ACHN (cell line): Measurements from ENCODE around the gene GALNT13.
A peak's percentile ranks its signal among the peaks of the same experiment; 100 is the strongest.
"Not testable (repeated sequence)": the region's sequence is repeated elsewhere in the genome, so short reads cannot be mapped to it uniquely, and the experiment has no call there.

Experiments
- DNase-seq: peaks from one replicate; pipeline ENCODE4 v3.0.0-alpha.2; 2015
- in situ Hi-C: cut with HindIII; loops from 2 replicates; pipeline ENCODE4 v1.10.0; 2017; ENCODE audit warnings: low sequenced_read_pairs, low pct_ligation_motif_present, low pct_unique_long_range_greater_than_20kb

Gene GALNT13

GRCh38 chr2:154437104-154437503, 565.4 kb downstream of the GALNT13 start:
- in situ Hi-C loops = no loop called here

GRCh38 chr2:154439156-154439555, 567.4 kb downstream of the GALNT13 start:
- peak; percentile 11 for DNase-seq
- in situ Hi-C loops = no loop called here

More at GRCh38 chr2:154437104-154437503, 565.4 kb downstream of the GALNT13 start:
- DNase-seq = no peak

GRCh38 chr2:154443919-154444318, 572.2 kb downstream of the GALNT13 start:
- no peak for DNase-seq
- in situ Hi-C loops = no loop called here

GRCh38 chr2:154446324-154446723, 574.6 kb downstream of the GALNT13 start:
- in situ Hi-C loops = no loop called here

GRCh38 chr2:154447727-154448418, 576.2 kb downstream of the GALNT13 start:
- DNase-seq = no peak
- in situ Hi-C loops = no loop called here

More at GRCh38 chr2:154446324-154446723, 574.6 kb downstream of the GALNT13 start:
- DNase-seq = no peak

- in situ Hi-C loops = no loop called here
- DNase-seq = no peak
Observed at GRCh38 chr2:154449951-154450658, 578.4 kb downstream of the GALNT13 start.

GRCh38 chr2:154452471-154452870, 580.7 kb downstream of the GALNT13 start:
- in situ Hi-C loops = no loop called here

GRCh38 chr2:154452906-154453493, 581.3 kb downstream of the GALNT13 start:
- in situ Hi-C loops = no loop called here
- peak; percentile 39 for DNase-seq

More at GRCh38 chr2:154452471-154452870, 580.7 kb downstream of the GALNT13 start:
- no peak for DNase-seq

- in situ Hi-C loops = no loop called here
- no peak for DNase-seq
Observed at GRCh38 chr2:154455166-154455565, 583.4 kb downstream of the GALNT13 start.

- DNase-seq = no peak
- in situ Hi-C loops = no loop called here
Observed at GRCh38 chr2:154455866-154456265, 584.1 kb downstream of the GALNT13 start.

GRCh38 chr2:154457286-154457685, 585.6 kb downstream of the GALNT13 start:
- in situ Hi-C loops = no loop called here
- no peak for DNase-seq

GRCh38 chr2:154459286-154459685, 587.6 kb downstream of the GALNT13 start:
- DNase-seq = no peak
- in situ Hi-C loops = no loop called here

GRCh38 chr2:154462634-154463033, 590.9 kb downstream of the GALNT13 start:
- no peak for DNase-seq

GRCh38 chr2:154466226-154466625, 594.5 kb downstream of the GALNT13 start:
- in situ Hi-C loops = no loop called here
- DNase-seq = no peak

More at GRCh38 chr2:154462634-154463033, 590.9 kb downstream of the GALNT13 start:
- in situ Hi-C loops = no loop called here

- DNase-seq = no peak
- in situ Hi-C loops = no loop called here
Observed at GRCh38 chr2:154470376-154470775, 598.7 kb downstream of the GALNT13 start.

GRCh38 chr2:154471492-154471891, 599.8 kb downstream of the GALNT13 start:
- in situ Hi-C loops = not testable (repeated sequence)

GRCh38 chr2:154477319-154477718, 605.6 kb downstream of the GALNT13 start:
- no peak for DNase-seq
- in situ Hi-C loops = no loop called here

More at GRCh38 chr2:154471492-154471891, 599.8 kb downstream of the GALNT13 start:
- not testable (repeated sequence) for DNase-seq

- DNase-seq = no peak
- in situ Hi-C loops = no loop called here
Observed at GRCh38 chr2:154480521-154480920, 608.8 kb downstream of the GALNT13 start.

GRCh38 chr2:154481336-154481735, 609.6 kb downstream of the GALNT13 start:
- in situ Hi-C loops = no loop called here

More at GRCh38 chr2:154481336-154481735, 609.6 kb downstream of the GALNT13 start:
- DNase-seq = no peak
